ENCODE data around the gene ARHGAP15. TPM values are rescaled to one million over a fixed set of nuclear protein-coding genes. Genes with fewer than 3 reads are reported as not detected.

The ARHGAP15 gene
- total and polyA plus RNA-seq, 4 donors, result 3.8 to 17.9 (median 13.2) TPM

DNA sequence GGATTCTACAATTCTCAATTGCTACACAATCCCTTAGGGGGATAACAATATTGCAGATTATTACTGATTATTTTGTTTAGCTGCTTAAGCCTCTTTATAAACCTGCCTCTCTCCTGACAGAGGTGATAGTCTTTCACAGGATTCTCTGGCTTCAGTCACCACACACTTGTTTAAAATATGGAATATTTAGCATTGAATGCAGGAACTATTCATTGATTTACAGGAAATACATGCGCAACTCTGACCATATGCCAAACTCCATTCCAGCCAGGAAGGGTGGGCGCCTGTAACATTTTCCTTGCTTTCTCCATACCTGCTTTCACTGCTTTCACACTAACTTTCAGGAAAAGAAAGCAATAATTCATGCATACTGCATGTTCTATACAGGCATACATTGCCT, 44.8 kb upstream of the ARHGAP15 start:
- 89% methylated on average over 2 of the region's 2 CpGs for WGBS
- no peaks in the 10 kb centered on the region for H3K4me1 ChIP-seq (ENCODE audit: control insufficient read depth in 4 of 4, insufficient read depth in 4 of 4, low read length in 3 of 4)
- no peaks in the 10 kb centered on the region for H3K36me3 ChIP-seq (ENCODE audit: control insufficient read depth in 4 of 4, insufficient read depth in 3 of 4, low read depth in 1 of 4, low read length in 3 of 4)
- peaks cover 0 to under 1% (median 0%) of the 10 kb centered on the region in 4 donors for H3K9me3 ChIP-seq (ENCODE audit: control insufficient read depth in 4 of 4, low read length in 3 of 4)
- H3K27me3 ChIP-seq (ENCODE audit: control insufficient read depth in 4 of 4, insufficient read depth in 4 of 4, low read length in 3 of 4), result no peaks in the 10 kb centered on the region
- no peak overlapping the region for H3K4me3 ChIP-seq (ENCODE audit: low read depth in 1 of 3, low read length in 3 of 3)
- no peak for DNase-seq (ENCODE audit: low spot score)
- H3K27ac ChIP-seq (ENCODE audit: low read depth in 1 of 2, low read length in 2 of 2), result no peak overlapping the region
- H3K9ac ChIP-seq (ENCODE audit: low read depth in 1 of 2, low read length in 2 of 2), result no peak overlapping the region
- no peak for TF ChIP-seq RAD21 (IDR thresholded peaks at IDR 0.05)
- no peak for TF ChIP-seq SP1 (IDR thresholded peaks at IDR 0.05)
- TF ChIP-seq RXRA (IDR thresholded peaks at IDR 0.05), result no peak
- TF ChIP-seq, protein P1, sequence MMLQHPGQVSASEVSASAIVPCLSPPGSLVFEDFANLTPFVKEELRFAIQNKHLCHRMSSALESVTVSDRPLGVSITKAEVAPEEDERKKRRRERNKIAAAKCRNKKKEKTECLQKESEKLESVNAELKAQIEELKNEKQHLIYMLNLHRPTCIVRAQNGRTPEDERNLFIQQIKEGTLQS (IDR thresholded peaks at IDR 0.05), result no peak
- TF ChIP-seq GABPA (IDR thresholded peaks at IDR 0.05 in 1 of 2, conservative IDR thresholded peaks at IDR 0.05 in 1 of 2), result no peak
- no peak for TF ChIP-seq HNF4A (conservative IDR thresholded peaks at IDR 0.05)
- TF ChIP-seq JUND (IDR thresholded peaks at IDR 0.05), result no peak
- TF ChIP-seq HNF4G (IDR thresholded peaks at IDR 0.05), result no peak
- TF ChIP-seq TAF1 (conservative IDR thresholded peaks at IDR 0.05), result no peak
- no peak for TF ChIP-seq FOXA2 (IDR thresholded peaks at IDR 0.05)
- TF ChIP-seq, protein P2, sequence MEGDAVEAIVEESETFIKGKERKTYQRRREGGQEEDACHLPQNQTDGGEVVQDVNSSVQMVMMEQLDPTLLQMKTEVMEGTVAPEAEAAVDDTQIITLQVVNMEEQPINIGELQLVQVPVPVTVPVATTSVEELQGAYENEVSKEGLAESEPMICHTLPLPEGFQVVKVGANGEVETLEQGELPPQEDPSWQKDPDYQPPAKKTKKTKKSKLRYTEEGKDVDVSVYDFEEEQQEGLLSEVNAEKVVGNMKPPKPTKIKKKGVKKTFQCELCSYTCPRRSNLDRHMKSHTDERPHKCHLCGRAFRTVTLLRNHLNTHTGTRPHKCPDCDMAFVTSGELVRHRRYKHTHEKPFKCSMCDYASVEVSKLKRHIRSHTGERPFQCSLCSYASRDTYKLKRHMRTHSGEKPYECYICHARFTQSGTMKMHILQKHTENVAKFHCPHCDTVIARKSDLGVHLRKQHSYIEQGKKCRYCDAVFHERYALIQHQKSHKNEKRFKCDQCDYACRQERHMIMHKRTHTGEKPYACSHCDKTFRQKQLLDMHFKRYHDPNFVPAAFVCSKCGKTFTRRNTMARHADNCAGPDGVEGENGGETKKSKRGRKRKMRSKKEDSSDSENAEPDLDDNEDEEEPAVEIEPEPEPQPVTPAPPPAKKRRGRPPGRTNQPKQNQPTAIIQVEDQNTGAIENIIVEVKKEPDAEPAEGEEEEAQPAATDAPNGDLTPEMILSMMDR (IDR thresholded peaks at IDR 0.05; ENCODE audit: low read depth, low read length, missing input control), result no peak
- TF ChIP-seq FOXA1 (IDR thresholded peaks at IDR 0.05), result no peak

DNA sequence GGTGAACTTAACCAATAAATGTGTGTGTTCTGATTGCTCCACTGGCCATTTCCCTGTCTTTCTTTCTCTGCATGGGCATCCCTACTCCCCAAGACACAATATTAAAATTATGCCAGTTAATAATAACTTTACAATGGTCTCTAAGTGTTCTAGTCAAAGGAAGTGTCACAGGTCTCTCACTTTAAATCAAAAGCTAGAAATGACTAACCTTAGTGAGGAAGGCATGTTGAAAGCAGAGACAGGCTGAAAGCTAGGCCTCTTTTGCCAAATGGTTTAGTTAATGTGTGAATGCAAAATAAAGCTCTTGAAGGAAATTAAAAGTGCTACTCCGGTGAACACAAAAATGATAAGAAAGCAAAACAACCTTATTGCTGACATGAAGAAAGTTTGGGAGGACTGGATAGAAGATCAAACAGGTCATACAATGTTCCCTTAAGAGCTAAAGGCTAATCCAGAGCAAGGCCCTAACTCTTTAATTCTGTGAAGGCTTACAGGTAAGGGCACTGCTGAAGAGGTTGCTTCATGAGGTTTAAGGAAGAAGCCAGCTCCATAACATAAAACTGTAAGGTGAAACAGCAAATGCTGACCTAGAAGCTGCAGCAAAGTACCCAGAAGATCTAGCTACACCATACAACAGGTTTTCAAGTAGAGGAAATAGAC, 44.0 kb upstream of the ARHGAP15 start:
- 86% methylated on average over 1 of the region's 1 CpG for WGBS
- peaks cover 0 to 1% (median 0%) of the 10 kb centered on the region in 4 donors for H3K9me3 ChIP-seq (ENCODE audit: control insufficient read depth in 4 of 4, low read length in 3 of 4)
- no peaks in the 10 kb centered on the region for H3K4me1 ChIP-seq (ENCODE audit: control insufficient read depth in 4 of 4, insufficient read depth in 4 of 4, low read length in 3 of 4)
- H3K36me3 ChIP-seq (ENCODE audit: control insufficient read depth in 4 of 4, insufficient read depth in 3 of 4, low read depth in 1 of 4, low read length in 3 of 4), result no peaks in the 10 kb centered on the region
- no peak overlapping the region for H3K27ac ChIP-seq (ENCODE audit: low read depth in 1 of 2, low read length in 2 of 2)
- no peaks in the 10 kb centered on the region for H3K27me3 ChIP-seq (ENCODE audit: control insufficient read depth in 4 of 4, insufficient read depth in 4 of 4, low read length in 3 of 4)
- H3K4me3 ChIP-seq (ENCODE audit: low read depth in 1 of 3, low read length in 3 of 3), result no peak overlapping the region
- TF ChIP-seq SP1 (IDR thresholded peaks at IDR 0.05) (no peak), RXRA (IDR thresholded peaks at IDR 0.05) (no peak), TAF1 (conservative IDR thresholded peaks at IDR 0.05) (no peak), FOXA1 (IDR thresholded peaks at IDR 0.05) (no peak), RAD21 (IDR thresholded peaks at IDR 0.05) (no peak), HNF4G (IDR thresholded peaks at IDR 0.05) (no peak), HNF4A (conservative IDR thresholded peaks at IDR 0.05) (no peak)
- TF ChIP-seq, protein P3, sequence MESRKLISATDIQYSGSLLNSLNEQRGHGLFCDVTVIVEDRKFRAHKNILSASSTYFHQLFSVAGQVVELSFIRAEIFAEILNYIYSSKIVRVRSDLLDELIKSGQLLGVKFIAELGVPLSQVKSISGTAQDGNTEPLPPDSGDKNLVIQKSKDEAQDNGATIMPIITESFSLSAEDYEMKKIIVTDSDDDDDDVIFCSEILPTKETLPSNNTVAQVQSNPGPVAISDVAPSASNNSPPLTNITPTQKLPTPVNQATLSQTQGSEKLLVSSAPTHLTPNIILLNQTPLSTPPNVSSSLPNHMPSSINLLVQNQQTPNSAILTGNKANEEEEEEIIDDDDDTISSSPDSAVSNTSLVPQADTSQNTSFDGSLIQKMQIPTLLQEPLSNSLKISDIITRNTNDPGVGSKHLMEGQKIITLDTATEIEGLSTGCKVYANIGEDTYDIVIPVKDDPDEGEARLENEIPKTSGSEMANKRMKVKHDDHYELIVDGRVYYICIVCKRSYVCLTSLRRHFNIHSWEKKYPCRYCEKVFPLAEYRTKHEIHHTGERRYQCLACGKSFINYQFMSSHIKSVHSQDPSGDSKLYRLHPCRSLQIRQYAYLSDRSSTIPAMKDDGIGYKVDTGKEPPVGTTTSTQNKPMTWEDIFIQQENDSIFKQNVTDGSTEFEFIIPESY (IDR thresholded peaks at IDR 0.05), result no peak
- TF ChIP-seq, protein P2 (IDR thresholded peaks at IDR 0.05; ENCODE audit: low read depth, low read length, missing input control), result no peak
- H3K9ac ChIP-seq (ENCODE audit: low read depth in 1 of 2, low read length in 2 of 2), result no peak overlapping the region
- no peak for DNase-seq (ENCODE audit: low spot score)

Data from liver (tissue), 9 donors.